Suppressor macrophage treated with lipopolysaccharide for 4 hours (primary cell): ENCODE results near the gene CCNK.

Experiments used
- DNase-seq: peaks from one replicate; pipeline ENCODE4 v3.0.0-alpha.2; 2020

The CCNK gene

GRCh38 chr14:99508896-99509629 is 27.9 kb downstream of the CCNK start:
- DNase-seq = no peak

GRCh38 chr14:99509871-99510555 is 28.8 kb downstream of the CCNK start:
- no peak for DNase-seq

- DNase-seq = no peak
Observed at GRCh38 chr14:99510556-99511139, 29.4 kb downstream of the CCNK start.

- no peak for DNase-seq
Observed at GRCh38 chr14:99511421-99512109, 30.4 kb downstream of the CCNK start.

GRCh38 chr14:99512110-99512449 is 30.9 kb downstream of the CCNK start:
- DNase-seq = no peak

GRCh38 chr14:99512571-99513182 is 31.5 kb downstream of the CCNK start:
- DNase-seq = no peak

- DNase-seq = no peak
Observed at GRCh38 chr14:99513183-99513694, 32.0 kb downstream of the CCNK start.

- no peak for DNase-seq
Observed at GRCh38 chr14:99513946-99514551, 32.8 kb downstream of the CCNK start.

- no peak for DNase-seq
Observed at GRCh38 chr14:99514552-99515300, 33.5 kb downstream of the CCNK start.

- no peak for DNase-seq
Observed at GRCh38 chr14:99515301-99516155, 34.3 kb downstream of the CCNK start.

- no peak for DNase-seq
Observed at GRCh38 chr14:99516156-99516870, 35.1 kb downstream of the CCNK start.

- DNase-seq = no peak
Observed at GRCh38 chr14:99516871-99517642, 35.8 kb downstream of the CCNK start.

GRCh38 chr14:99517643-99518381 is 36.6 kb downstream of the CCNK start:
- no peak for DNase-seq

GRCh38 chr14:99518441-99519346 is 37.5 kb downstream of the CCNK start:
- peak; percentile 75 for DNase-seq

GRCh38 chr14:99519347-99519881 is 38.2 kb downstream of the CCNK start:
- no peak for DNase-seq

GRCh38 chr14:99519931-99520421 is 38.8 kb downstream of the CCNK start:
- DNase-seq = no peak

GRCh38 chr14:99520571-99521081 is 39.4 kb downstream of the CCNK start:
- no peak for DNase-seq
